ENCODE measurements around the gene RAB19.

- TF ChIP-seq EZH2 (IDR thresholded peaks at IDR 0.05; ENCODE audit: borderline replicate concordance, control insufficient read depth, low read depth, low read length) (no peak), CTCF (IDR thresholded peaks at IDR 0.05 in 2 of 3, conservative IDR thresholded peaks at IDR 0.05 in 1 of 3; ENCODE audit: control insufficient read depth in 2 of 3, extremely low read depth in 1 of 3, insufficient read depth in 1 of 3, low read depth in 3 of 3, low read length in 3 of 3) (no peak), SKIL (IDR thresholded peaks at IDR 0.05; ENCODE audit: low read depth, poor library complexity, severe bottlenecking) (no peak), ZBTB33 (IDR thresholded peaks at IDR 0.05) (no peak), PAX5 (IDR thresholded peaks at IDR 0.05; ENCODE audit: borderline replicate concordance, low read depth, low read length) (no peak)
These were observed 45.8 kb upstream of the RAB19 start for GRCh38 chr7:140358024-140358411.
